ENCODE data around the gene M1AP.

DNA sequence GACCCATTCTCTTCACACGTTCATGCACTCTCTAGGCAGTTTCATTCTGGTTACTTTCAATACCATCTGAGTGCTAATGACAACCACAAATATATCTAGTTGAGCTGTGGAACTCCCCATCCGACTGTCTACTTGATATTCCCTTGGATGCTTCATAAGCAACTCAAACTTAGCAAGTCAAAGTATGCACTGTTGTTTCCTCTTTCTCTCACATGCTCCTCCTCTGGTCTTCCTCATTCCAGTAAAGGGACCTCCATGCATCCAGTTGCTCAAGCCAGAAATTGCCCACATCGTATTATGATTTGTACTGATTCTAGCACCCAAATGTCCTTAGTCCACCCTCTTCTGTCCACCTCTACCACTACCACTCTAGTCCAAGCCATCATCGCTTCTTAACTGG, 28.2 kb upstream of the M1AP start:
- TF ChIP-seq RFX5 (IDR thresholded peaks at IDR 0.05) (no peak), MYC (IDR thresholded peaks at IDR 0.05; ENCODE audit: borderline replicate concordance, low read length) (no peak), EP300 (IDR thresholded peaks at IDR 0.05) (no peak), KDM5A (IDR thresholded peaks at IDR 0.05) (no peak), POLR2A (IDR thresholded peaks at IDR 0.05; ENCODE audit: low read length) (no peak), TP53 (CRISPR knock-in tag; IDR thresholded peaks at IDR 0.05) (no peak)
- TF ChIP-seq, protein P1, sequence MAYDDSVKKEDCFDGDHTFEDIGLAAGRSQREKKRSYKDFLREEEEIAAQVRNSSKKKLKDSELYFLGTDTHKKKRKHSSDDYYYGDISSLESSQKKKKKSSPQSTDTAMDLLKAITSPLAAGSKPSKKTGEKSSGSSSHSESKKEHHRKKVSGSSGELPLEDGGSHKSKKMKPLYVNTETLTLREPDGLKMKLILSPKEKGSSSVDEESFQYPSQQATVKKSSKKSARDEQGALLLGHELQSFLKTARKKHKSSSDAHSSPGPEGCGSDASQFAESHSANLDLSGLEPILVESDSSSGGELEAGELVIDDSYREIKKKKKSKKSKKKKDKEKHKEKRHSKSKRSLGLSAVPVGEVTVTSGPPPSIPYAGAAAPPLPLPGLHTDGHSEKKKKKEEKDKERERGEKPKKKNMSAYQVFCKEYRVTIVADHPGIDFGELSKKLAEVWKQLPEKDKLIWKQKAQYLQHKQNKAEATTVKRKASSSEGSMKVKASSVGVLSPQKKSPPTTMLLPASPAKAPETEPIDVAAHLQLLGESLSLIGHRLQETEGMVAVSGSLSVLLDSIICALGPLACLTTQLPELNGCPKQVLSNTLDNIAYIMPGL (CRISPR knock-in tag; IDR thresholded peaks at IDR 0.05; ENCODE audit: borderline replicate concordance), result no peak
- TF ChIP-seq, protein P2, sequence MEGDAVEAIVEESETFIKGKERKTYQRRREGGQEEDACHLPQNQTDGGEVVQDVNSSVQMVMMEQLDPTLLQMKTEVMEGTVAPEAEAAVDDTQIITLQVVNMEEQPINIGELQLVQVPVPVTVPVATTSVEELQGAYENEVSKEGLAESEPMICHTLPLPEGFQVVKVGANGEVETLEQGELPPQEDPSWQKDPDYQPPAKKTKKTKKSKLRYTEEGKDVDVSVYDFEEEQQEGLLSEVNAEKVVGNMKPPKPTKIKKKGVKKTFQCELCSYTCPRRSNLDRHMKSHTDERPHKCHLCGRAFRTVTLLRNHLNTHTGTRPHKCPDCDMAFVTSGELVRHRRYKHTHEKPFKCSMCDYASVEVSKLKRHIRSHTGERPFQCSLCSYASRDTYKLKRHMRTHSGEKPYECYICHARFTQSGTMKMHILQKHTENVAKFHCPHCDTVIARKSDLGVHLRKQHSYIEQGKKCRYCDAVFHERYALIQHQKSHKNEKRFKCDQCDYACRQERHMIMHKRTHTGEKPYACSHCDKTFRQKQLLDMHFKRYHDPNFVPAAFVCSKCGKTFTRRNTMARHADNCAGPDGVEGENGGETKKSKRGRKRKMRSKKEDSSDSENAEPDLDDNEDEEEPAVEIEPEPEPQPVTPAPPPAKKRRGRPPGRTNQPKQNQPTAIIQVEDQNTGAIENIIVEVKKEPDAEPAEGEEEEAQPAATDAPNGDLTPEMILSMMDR (IDR thresholded peaks at IDR 0.05), result no peak
- TF ChIP-seq, protein P3, sequence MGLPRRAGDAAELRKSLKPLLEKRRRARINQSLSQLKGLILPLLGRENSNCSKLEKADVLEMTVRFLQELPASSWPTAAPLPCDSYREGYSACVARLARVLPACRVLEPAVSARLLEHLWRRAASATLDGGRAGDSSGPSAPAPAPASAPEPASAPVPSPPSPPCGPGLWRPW (IDR thresholded peaks at IDR 0.05), result no peak
